ENCODE results near the gene ASAP3.

- TF ChIP-seq SMC3 (IDR thresholded peaks at IDR 0.05; ENCODE audit: low read depth, low read length) (no peak), CTCF (conservative IDR thresholded peaks at IDR 0.05; ENCODE audit: low read depth, low read length) (no peak), POLR2A (IDR thresholded peaks at IDR 0.05; ENCODE audit: low read depth, low read length) (no peak), MAFK (IDR thresholded peaks at IDR 0.05; ENCODE audit: low read depth, low read length) (no peak), CEBPB (IDR thresholded peaks at IDR 0.05; ENCODE audit: low read depth, low read length) (0 out of 2 replicates have a peak, but pooled peaks have one; percentile 19)
Observed at GRCh38 chr1:23384312-23385058, 99.5 kb downstream of the ASAP3 start.
